ENCODE data around the gene PEX5L. TPM values are rescaled to one million over a fixed set of nuclear protein-coding genes. Genes with fewer than 3 reads are reported as not detected.

The PEX5L gene, protein sequence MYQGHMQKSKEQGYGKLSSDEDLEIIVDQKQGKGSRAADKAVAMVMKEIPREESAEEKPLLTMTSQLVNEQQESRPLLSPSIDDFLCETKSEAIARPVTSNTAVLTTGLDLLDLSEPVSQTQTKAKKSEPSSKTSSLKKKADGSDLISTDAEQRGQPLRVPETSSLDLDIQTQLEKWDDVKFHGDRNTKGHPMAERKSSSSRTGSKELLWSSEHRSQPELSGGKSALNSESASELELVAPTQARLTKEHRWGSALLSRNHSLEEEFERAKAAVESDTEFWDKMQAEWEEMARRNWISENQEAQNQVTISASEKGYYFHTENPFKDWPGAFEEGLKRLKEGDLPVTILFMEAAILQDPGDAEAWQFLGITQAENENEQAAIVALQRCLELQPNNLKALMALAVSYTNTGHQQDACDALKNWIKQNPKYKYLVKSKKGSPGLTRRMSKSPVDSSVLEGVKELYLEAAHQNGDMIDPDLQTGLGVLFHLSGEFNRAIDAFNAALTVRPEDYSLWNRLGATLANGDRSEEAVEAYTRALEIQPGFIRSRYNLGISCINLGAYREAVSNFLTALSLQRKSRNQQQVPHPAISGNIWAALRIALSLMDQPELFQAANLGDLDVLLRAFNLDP
- total RNA-seq, result not detected in 2 replicates

DNA sequence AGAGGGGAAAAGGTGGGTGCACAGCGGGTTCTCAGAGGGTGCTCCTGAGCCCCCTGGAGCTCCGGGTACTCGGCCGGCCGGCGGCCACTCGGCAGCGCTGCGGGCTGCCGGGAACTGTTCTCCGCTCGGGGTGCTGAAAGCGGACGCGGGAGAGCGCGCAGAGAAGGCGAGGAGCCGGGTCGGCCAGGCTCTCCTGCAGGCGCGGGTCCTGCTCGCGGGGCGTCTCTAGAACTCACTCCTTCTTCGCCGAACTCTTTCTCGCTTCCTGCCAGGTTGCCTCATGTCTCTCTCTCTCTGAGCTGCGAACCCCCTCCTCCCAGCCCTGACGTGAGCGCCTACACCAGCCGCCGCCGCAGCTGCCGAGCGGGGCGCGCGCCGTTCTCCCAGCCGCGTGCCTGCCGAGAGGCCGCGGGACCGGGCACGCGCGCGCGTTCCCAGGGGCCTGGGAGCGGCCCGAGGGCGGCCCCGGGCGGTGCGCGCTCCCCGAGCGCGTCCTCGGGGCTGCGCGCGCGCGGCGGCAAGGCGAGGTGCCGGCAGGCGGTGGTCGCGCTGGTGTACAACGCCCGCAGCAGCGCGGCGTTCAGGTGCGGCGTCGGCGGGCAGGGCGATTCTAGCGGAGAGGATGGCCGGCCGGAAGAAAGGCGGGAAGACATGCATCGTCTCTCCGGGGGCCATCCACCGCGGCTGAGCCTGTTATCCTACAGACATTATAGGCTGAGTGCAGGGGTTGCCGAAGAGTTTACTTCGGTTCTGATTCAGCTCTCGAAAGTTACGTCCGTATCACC is at the start of gene PEX5L:
Gene PEX5L (minus strand): TSS at position 267 of the 785 bp plus-strand sequence. CDS start 338 bp downstream, outside the sequence.
- ChIA-PET CTCF (no interaction called here), POLR2A (no interaction called here)
- Mint-ChIP-seq H3K9me3 (no peaks in the 10 kb centered on the region), H3K4me3 (peak within 1 kb of the TSS; percentile 33), H3K27ac (no peak within 1 kb of the TSS), H3K36me3 (ENCODE audit: low read depth) (no peaks in the 10 kb centered on the region), H3K27me3 (peaks cover 45% of the 10 kb centered on the region), H3K4me1 (peaks cover 14% of the 10 kb centered on the region)
- no peak for DNase-seq
- ATAC-seq (ENCODE audit: low read depth), result peak; percentile 28
- intact Hi-C loops (cut with micrococcal nuclease), result no loop called here
- TF ChIP-seq, protein P1, sequence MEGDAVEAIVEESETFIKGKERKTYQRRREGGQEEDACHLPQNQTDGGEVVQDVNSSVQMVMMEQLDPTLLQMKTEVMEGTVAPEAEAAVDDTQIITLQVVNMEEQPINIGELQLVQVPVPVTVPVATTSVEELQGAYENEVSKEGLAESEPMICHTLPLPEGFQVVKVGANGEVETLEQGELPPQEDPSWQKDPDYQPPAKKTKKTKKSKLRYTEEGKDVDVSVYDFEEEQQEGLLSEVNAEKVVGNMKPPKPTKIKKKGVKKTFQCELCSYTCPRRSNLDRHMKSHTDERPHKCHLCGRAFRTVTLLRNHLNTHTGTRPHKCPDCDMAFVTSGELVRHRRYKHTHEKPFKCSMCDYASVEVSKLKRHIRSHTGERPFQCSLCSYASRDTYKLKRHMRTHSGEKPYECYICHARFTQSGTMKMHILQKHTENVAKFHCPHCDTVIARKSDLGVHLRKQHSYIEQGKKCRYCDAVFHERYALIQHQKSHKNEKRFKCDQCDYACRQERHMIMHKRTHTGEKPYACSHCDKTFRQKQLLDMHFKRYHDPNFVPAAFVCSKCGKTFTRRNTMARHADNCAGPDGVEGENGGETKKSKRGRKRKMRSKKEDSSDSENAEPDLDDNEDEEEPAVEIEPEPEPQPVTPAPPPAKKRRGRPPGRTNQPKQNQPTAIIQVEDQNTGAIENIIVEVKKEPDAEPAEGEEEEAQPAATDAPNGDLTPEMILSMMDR (IDR thresholded peaks at IDR 0.05), result no peak

DNA sequence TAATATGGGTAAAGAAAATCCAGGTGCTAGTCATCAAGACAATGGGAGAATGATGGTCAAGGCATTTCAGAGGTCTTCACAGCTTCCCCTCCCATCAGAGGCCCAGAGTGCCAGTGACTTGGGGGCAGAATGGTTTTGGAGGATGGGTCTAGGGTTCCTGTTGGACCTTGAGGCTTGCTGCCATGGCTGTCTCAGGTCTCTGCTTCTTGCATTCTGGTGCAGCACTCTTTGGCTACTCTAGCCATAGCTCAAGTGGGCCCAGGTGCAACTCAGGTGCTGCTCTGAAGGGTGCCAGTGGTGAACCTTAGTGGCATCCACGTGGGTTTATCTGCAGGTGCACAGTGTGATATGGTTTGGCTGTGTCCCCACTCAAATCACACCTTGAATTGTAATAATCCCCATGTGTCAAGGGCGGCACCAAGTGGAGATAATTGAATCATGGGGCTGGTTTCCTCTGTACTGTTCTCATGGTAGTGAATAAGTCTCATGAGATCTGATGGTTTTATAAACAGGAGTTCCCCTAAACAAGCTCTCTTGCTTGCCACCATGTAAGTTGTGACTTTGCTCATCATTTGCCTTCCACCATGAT is 48.5 kb upstream of the PEX5L start:
- DNase-seq (no peak), ATAC-seq (ENCODE audit: low read depth) (no peak)
- POLR2A ChIA-PET, result no interaction called here
- no peak overlapping the region for H3K4me3 Mint-ChIP-seq
- H3K4me1 Mint-ChIP-seq, result no peaks in the 10 kb centered on the region
- CTCF ChIA-PET, result interaction anchor here (0.7 kb wide), 1 partner anchor 155 kb away, joined by 3 read pairs; no protein-coding TSS in a partner anchor
- TF ChIP-seq, protein P1 (IDR thresholded peaks at IDR 0.05), result no peak
- H3K27me3 Mint-ChIP-seq, result no peaks in the 10 kb centered on the region
- no peak overlapping the region for H3K27ac Mint-ChIP-seq
- no peaks in the 10 kb centered on the region for H3K36me3 Mint-ChIP-seq (ENCODE audit: low read depth)
- peaks cover 3% of the 10 kb centered on the region for H3K9me3 Mint-ChIP-seq
- intact Hi-C loops (cut with micrococcal nuclease), result no loop called here

DNA sequence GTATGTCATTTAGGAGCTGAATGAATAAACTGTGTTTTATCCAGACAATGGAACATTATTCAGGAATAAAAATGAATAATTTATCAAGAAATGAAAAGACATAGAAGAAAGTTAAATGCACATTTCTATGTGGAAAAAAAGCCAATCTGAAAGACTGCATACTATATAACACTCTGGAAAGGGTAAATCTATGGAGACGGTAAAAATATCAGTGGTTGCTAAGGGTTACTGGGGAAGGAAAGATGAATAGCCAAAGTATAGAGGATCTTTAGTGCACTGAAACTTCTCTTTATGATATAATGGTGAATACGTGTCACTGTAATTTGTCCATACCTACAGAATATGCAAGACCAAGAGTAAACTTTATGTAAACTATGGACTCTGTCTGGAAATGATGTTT is 46.0 kb upstream of the PEX5L start:
- no peak for ATAC-seq (ENCODE audit: low read depth)
- H3K9me3 Mint-ChIP-seq, result no peaks in the 10 kb centered on the region
- POLR2A ChIA-PET, result no interaction called here

DNA sequence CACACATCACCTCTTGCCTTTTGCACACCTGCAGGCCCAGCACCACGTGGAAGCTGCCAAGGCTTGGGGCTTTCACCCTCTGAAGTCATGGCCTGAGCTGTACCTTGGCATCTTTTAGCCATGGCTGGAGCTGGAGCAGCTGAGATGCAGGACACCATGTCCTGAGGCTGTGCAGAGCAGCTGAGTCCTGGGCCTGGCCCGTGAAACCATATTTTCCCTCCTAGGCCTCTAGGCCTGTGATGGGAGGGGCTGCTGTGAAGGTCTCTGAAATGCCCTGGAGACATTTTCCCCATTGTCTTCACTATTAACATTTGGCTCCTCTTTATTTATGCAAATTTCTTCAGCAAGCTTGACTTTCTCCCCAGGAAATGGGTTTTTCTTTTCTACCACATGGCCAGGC is 41.9 kb upstream of the PEX5L start:
- TF ChIP-seq, protein P1 (IDR thresholded peaks at IDR 0.05), result no peak
- Mint-ChIP-seq H3K4me3 (no peak overlapping the region), H3K36me3 (ENCODE audit: low read depth) (no peaks in the 10 kb centered on the region), H3K27me3 (no peaks in the 10 kb centered on the region), H3K9me3 (no peaks in the 10 kb centered on the region), H3K4me1 (no peaks in the 10 kb centered on the region), H3K27ac (no peak overlapping the region)
- intact Hi-C loops (cut with micrococcal nuclease), result no loop called here
- ATAC-seq (ENCODE audit: low read depth) (no peak), DNase-seq (no peak)
- ChIA-PET CTCF (no interaction called here), POLR2A (no interaction called here)

More for the DNA sequence above, 46.0 kb upstream of the PEX5L start:
- no peak overlapping the region for H3K4me3 Mint-ChIP-seq
- H3K4me1 Mint-ChIP-seq, result no peaks in the 10 kb centered on the region
- intact Hi-C loops (cut with micrococcal nuclease), result no loop called here
- H3K36me3 Mint-ChIP-seq (ENCODE audit: low read depth), result no peaks in the 10 kb centered on the region
- TF ChIP-seq, protein P1 (IDR thresholded peaks at IDR 0.05), result no peak
- H3K27ac Mint-ChIP-seq, result no peak overlapping the region
- DNase-seq, result no peak
- CTCF ChIA-PET, result no interaction called here
- H3K27me3 Mint-ChIP-seq, result no peaks in the 10 kb centered on the region
